Esophagus squamous epithelium (tissue), 4 donors: ENCODE results near the gene LMNTD2.

Experiments
- CTCF ChIP-seq, 6 experiments: fragments of 450-650 bp in 4 of 6; fragments of 200-600 bp in 2 of 6; sonication (generic) in 2 of 6; IDR thresholded peaks; one replicate each; pipeline ENCODE4 v1.5.1; 2016 to 2019; ENCODE audit warnings: antibody characterized with exemption in 6 of 6, mild to moderate bottlenecking in 4 of 6, moderate library complexity in 4 of 6
- POLR2A ChIP-seq, 4 donors: fragments of 450-650 bp; IDR thresholded peaks; one replicate each; pipeline ENCODE4 v1.6.1; 2017; ENCODE audit warnings: antibody characterized with exemption in 4 of 4, mild to moderate bottlenecking in 4 of 4, moderate library complexity in 3 of 4

GRCh38 chr11:515131-515530, 45.4 kb downstream of the LMNTD2 start:
- no peak for TF ChIP-seq CTCF (IDR thresholded peaks at IDR 0.05)
- peak in 2 of 4 donors; percentile 13 to 42 for TF ChIP-seq POLR2A (IDR thresholded peaks at IDR 0.05)
